Activated T-cell treated with anti-CD3 and anti-CD28 coated beads for 4 hours (primary cell): Measurements from ENCODE around the gene TBX18.

Experiments used
- DNase-seq: peaks from one replicate; pipeline ENCODE4 v3.0.0-alpha.2; 2020

The TBX18 gene

DNA sequence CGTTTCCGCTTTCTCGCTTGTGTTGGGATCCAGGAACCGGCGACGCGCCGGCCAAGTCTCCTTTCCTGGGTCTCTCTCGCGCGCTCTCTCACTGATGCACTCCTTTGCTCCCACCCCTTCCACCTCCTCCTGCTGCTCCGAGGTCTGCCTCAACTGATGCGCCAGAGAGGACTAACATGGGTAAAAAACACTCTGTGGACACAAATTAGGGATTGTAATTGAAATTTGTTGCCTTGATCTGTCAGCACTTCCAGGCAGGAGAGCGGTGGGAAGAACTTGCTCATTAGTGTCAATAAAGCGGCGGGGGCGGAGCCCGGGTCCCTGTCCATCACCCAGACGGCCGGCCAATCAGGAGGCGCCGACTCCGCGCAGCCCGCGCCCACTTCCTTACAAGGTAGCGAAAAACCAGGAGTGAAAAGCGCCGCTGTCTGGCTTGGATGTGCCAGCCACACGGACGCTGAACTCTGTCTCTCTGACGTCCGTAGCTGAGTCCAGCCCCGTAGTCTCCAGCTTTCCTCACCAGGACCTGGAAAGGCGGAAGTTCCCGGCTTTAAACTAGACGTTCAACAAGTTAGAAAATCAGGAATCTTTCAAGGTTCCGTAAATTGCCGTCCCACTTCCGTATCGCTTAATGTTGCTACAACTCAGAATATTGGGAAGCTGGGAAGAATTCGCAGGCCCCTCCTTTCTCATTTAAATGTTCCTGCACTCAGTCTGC, at the start of gene TBX18:
Gene TBX18, minus strand, starts transcription at position 267 of the 718 bp plus-strand sequence. CDS start 417 bp downstream, outside the sequence.
- DNase-seq = no peak

DNA sequence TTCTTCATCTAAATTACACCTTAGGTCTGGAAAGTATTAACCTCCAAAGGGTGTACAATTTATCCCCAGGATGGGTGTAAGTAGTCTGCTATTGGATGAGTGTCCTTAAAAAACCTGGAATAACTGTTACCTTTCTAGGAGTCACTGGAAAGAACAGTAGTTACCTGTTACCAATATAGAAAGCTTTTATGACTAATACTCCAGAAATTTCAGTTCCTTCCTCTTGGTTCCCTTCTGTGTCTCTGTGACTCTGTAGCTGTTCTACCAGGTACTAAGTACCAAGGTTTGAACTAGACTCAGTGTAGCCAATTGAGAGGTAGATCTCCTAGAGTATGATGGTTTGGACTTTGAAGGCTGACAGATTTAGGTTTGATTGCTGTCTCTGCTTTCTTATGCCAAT, 47.0 kb upstream of the TBX18 start:
- DNase-seq = no peak

DNA sequence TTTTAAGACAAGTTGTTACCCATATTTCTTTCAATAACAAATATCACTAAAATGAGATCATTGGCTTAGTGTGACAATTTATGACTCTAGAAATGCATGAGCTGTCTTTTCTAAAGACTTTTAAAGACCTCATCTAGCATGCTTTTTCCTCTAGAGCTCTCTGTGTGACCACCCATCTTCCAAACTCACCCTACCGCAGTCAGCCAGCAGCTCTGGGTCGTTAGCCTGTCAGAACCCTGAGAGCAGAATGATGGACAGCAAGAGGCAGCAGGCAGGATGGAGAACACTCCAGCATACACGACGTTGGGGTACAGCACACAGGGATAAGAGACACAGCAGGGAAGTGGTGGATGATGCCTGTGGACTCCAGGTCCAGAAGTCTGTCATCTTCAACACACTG, 45.1 kb upstream of the TBX18 start:
- no peak for DNase-seq

DNA sequence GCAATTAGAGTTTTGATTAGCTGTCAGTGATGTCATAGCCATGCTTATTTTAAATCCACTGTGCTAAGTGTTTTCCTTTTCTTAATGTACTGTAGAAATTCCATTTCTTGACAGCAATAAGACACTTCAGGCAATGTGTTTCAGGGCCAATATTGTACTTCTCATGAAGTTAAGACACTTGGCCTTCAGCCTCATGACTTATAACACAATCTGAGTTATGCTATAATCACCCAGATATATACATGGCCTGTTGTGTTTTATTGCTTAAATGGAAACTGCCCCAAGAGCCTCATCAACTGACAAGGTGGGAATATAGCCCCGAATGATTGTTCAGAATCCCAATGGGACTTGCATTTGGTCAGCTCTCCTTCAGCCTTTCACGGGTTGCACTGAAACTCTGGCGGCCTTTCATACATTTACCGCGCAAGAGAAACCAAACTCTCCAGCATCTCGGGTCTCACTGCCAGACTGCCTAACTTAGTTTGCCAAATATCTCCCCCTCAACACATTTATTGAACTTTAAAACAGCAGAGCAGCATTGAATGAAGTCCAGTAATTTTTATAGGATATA, 44.2 kb upstream of the TBX18 start:
- DNase-seq = no peak

DNA sequence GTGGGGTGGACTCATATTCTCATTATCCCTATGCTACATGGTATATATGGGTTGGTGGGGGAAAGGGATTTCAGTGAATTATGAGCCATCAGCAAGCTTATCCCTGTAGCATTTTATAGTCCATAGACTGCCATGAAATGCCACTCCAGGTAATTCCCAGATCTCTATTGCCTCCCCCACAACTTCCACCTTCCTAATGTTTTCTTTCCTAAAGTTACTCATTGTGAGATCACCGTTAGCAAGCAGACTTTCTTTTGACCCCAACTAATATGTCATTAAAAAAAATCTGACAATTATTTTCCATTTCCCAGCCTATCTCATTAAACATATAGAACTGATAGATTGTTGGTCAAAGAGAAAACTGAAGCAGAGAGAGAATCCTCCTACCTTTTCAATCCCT, 40.7 kb upstream of the TBX18 start:
- DNase-seq = no peak

DNA sequence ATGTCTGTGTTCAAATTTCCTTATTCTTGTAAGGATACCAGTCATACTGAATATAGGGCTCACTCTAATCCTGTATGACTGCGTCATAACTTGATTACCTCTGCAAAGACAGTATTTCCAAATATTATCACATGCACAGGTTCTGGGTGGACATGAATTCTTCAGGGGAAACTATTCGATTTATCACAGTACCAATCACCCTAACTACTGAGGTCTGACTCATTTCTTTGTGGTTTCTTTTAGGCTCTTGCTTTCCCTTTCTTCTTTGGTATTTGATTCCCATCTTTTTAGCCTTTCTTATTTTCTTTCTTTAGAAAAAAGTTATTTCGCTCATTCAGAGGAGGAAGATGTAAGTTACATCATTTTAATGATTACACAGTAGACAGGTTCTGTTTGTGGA, 40.3 kb upstream of the TBX18 start:
- DNase-seq = no peak

DNA sequence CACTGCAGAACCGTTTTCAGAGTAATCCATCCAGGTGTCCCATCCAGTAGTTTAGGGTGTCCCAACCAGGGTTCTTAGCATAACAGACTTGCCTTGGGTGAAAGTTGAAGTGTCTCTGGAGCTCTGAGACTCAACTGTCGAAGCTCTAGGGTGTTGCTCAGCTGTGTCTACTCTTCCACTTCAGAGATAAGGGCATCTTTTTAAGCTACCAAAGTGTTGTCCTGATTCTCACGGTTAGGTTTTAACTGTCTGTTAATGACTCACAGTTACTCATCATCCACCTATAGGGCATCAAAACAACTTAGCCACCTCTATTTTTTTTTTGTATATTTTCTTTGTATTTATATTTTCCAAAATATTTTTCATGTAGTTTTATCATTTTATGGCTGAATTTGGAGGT, 36.9 kb upstream of the TBX18 start:
- DNase-seq = no peak

DNA sequence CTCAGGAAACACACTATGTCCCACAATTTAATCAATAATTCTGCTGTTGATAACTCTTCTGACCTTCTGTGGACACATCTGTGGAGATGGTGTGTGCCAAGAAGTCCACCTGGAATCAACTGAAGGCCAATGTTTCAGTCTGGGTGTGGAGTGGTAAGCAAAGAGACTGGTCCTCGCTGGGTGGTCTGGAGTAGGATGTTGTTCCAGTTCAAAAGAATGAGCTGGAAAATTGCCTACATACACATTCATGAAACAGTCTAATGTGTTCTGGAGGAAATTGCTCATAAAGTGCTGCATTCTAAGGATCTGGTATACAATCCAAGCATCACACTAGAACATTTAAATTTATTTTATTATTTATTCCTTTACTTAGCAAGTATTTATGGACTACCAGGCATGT, 33.9 kb upstream of the TBX18 start:
- DNase-seq = no peak

DNA sequence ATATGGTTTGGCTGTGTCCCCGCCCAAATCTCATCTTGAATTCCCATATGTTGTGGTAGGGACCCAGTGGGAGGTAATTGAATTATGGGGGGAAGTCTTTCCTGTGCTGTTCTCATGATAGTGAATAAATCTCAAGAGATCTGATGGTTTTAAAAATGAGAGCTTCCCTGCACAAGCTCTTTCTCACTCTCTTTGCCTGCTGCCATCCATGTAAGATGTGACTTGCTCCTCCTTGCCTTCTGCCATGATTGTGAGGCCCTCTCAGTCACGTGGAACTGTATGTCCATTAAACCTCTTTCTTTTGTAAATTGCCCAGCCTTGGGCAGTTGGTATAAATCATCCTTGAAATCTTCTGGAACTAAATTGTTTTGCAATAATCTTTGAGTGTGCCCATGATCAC, 31.9 kb upstream of the TBX18 start:
- DNase-seq = no peak

DNA sequence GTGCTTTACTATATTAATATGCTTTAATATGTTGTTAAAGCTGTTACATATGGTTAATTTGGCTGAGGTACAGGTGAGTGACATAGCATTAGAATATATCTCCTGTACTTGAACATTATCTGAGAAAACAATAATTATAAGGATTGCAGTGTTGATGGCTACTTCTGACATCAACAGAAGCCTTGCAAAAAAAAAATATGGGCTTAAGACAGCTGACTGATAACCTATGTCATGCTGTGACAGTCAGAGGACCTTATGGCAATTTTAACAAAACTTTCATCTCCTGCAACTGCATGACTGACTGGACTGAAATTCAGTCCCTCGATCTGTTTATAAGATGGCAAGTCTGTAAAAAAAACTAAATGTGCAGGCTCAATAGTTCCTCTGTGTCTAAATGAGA, 27.5 kb upstream of the TBX18 start:
- DNase-seq = no peak

DNA sequence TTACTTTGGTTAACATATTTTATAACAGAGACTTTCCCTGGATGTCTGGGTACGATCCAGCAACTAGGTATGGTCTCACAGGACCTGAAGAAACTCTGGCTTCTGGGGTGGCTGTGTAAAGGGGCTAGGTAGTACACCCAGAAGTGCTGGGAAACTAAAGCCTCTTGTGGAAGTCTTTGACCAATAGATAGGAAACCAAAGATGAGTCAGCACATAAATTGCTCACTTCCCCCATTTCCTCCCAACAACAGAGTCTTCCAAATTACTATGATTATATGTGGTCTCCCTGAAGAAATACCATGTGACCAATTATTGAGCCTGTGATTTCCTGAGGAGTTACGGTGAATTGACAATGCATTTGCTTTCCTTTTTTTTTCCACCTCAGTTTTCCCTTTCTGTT, 26.8 kb upstream of the TBX18 start:
- DNase-seq = no peak

DNA sequence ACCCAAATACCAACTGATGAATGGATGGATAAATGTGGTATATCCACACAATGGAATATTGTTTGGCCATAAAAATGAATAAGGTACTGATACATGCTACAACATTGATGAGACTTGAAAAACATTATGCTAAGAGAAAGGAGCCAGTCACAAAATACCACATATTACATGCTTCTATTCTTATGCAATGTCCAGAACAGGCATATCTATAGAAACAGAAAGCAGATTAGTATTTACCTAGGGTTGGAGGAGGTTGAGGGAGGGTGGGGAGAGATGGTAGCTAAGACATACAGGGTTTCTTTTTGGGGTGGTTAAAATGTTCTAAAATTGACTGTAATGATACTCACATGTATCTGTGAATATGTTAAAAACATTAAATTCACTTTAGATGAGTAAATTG, 24.8 kb upstream of the TBX18 start:
- no peak for DNase-seq

DNA sequence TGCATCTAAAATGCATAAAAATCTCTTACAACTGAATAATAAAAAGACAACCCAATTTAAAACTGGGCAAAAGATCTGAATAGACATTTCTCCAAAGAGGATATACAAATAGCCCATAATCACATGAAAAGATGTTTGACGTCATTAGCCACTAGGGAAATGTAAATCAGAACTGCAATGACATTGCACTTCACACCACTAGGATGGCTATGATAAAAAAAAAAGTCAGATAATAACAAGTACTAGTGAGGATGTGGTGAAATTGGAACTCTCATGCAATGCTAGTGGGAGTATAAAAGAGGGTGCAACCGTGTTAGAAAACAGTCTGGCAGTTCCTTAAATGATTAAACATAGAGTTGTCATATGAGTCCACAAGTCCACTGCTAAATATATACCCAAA, 24.3 kb upstream of the TBX18 start:
- no peak for DNase-seq

DNA sequence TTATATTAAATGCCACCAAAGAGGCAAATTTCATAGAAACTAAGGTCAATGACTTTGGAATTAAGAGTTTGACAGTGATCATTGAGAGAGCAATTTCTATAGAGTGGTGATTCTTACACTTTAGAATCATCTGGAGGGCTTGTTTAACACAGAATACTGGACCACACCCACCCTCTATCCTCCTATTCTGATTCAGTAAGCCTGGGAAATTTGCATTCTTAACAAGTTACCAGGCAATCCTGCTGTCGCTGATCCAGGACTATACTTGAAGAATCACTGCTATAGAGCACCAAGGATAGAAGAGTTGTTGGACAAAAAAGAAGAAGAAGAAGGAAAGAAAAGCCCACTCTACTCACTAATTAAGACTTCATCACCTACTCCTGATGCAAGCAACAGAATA, 21.3 kb upstream of the TBX18 start:
- DNase-seq = no peak

DNA sequence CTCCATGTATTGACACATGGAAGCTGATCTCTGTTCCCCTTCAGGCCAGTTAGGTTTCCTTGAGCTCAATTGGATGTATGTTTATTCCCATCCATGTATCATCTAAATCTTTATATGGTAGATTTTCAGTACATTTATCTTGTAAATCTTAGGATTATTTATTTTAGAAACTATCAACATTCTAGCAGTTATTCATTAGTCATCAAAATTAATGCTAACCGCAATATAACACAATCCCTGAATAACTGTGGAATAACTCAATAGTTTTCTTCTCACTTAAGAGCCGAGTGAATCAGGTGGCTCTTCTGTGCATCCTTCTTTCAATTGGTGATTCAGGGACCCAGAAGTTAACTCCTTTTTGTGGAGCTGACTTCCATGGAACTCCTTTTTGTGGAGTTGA, 15.5 kb upstream of the TBX18 start:
- no peak for DNase-seq

DNA sequence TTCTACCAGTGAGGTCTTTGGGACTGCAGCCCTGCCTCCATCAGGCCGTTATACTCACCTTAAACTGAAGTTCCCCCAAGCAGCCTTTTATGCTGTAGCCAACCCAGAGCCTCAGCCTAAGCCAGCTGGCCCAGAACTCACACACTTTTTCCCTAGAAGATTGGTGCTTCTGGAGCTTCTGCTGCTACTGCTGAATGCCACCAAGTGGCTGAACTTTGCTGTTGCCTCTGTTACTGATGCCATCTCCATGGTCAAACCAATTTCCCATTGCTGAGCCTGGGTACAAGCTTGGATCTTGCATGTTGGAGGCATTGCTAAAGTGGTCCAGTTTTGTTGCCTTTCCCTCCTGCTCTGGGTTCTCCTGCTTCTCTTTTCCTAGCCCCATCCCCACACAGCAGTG, 15.0 kb upstream of the TBX18 start:
- DNase-seq = no peak

DNA sequence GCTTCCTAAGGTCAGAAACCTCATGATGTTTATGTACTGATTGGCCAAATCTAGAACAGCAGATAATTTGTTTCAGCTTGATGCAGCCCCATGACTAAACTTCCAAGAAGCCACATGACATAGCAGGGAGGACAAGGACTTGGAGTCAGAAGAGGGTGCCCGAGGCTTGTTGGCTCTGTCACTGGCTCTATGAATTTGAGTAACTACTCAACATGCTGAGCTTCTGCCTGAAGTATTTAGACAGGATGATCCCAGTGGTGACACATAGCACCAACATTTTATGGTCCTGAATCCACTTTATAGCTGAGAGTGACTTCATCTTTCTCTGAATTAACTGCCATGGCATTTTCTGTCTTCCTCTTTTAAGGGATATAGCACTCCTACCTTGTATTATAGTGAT, 13.5 kb upstream of the TBX18 start:
- DNase-seq = no peak

DNA sequence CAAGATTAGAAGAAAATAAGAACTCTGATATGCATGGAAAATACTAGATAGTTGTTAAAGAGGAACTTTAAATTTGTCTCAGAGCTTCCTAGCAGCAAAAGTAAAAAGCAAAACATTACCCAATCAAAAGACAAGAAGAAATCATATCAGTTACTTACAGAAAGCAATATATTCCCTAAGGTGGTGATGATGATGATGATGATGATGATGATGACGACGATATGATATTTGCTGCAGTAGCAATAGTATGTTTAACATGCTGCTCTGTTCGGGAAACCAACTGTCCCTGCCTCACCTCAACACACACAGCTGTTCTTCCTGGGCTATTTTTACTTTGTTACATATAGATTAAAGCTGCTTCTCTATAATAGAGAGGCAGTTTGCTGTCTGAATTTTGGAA, 12.0 kb upstream of the TBX18 start:
- no peak for DNase-seq

DNA sequence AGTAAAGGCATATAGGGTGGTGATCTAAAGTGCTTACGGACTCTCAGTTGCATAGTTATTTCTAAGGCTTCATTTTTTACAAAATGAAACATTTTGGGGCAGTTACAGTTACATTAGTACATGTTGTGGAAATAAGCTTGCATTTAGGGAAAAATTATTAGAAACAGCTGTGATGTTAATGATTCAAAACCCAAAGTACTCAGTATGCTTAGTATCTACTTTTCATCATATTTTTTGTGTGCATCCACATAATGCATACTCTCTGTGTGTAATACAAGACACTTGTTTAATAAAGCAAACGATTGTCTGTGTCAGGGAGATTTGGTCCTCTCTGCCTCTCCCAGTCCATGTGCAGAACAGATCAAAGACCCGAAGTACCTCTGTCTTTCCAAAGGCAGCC, 11.4 kb upstream of the TBX18 start:
- DNase-seq = no peak

DNA sequence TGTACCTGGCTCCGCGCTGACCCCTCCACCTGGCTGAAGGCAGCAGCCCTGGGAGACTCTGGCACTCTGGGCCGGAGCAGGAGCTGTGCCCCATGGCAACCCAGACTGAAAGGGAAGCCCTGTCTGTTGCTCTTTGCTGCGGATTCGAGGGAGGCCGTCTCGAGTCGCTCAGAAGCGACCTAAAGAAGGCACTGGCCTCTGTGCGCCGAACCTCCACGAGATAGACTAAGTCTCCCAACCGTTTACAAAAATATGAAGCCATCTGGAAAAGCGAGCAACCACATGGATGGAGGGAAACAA, 10.5 kb upstream of the TBX18 start:
- DNase-seq = no peak

DNA sequence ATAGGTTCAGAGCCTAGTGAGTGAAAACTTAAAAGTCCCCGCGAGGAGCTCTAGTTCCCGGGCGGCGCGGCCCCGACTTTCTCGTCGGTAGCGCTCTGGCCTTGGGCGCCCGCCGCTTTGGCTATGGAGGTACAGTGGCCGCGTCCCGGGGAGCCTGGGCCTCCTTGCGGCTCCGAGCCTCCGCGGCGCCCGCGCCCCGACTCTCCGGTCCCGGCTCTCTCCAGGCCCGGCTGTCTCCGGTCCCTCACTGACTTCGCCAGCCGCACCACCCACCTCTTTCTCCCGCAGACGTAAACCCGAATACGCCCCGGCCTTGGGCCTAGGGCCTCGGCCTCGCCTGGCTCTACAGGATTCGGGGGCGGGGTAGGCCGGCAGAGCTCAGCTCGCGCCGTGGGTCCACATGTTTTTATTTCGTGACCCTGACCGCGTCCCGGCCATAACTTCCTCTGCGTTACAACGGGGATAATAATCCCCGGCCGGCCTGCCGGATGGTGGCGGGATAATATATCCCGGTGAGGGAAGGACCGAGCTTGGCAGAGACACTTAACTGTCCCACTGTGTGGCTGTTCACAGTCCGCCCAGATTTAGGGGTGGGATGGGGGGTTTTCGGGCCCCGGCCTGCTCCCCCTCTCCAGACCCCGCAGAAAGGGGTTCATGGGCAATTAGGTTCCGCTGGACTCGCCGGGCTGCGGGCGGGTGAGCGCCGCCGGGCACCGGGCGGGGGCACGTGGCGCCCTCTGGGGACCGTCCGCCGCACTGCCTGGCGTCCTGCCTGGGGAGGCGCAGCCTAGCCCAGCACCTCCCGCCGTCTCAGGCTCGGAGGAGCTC, 10.0 kb upstream of the TBX18 start:
- DNase-seq = no peak

DNA sequence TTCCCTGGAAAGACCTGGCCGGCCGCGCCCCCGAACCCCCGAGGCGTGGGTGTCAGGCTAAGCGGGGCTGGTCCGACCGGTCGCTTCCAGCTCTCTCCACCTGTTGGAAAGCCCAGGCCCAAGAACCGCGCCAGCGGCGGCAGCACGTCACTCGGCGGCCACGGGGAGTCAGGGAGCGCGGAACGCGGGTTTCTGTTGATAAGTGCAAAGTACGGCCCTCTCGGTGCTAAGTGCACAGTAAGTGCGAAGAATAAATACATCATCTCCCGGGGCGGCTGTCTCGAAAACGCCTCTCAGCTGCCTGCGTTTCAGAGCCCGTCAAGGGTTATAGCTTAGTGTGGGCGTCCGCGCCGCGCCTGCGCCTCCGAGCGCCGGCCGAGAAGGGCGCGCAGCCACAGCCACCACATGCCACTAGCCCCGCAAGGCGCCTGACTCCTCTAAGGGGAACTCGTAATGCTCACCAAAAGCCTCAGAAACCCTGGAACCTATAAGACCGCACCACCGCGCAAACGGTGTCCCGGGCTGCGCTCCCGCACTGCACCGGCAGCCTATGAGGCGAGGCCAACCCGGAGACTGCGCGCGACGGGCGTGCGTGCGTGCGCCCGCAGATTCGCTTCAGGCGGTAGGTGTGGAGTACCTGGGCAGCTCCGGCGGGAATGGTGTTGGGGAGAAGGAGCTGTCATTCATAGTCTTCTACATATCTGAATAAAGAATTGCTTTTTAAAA, 9.2 kb upstream of the TBX18 start:
- no peak for DNase-seq

DNA sequence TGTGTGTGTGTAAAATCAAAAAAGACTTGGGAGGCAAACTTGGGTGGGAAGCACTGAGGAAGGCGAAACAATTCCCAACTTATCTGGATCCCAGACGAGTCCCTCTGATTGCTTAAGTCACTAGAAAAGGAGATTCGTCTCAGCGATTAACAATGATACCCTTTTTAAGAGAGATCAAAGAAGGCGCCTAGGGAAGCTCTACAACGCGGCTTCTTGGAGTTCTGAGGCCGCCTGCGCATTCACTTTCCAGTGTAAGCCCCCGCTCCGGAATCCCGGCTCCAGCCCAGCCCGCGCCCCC, 8.7 kb upstream of the TBX18 start:
- DNase-seq = no peak
